GM18517 (cell line): ENCODE measurements around the gene ATF7IP2.
"Not testable (repeated sequence)": the region's sequence is repeated elsewhere in the genome, so short reads cannot be mapped to it uniquely, and the experiment has no call there.

Experiments
- ATAC-seq: cut with Tn5 transposase; IDR thresholded peaks from one replicate; pipeline ENCODE4 v1.9.1; 2021; ENCODE audit warnings: mild to moderate bottlenecking, moderate library complexity; ENCODE audit not compliant: unreplicated experiment

The ATF7IP2 gene, protein sequence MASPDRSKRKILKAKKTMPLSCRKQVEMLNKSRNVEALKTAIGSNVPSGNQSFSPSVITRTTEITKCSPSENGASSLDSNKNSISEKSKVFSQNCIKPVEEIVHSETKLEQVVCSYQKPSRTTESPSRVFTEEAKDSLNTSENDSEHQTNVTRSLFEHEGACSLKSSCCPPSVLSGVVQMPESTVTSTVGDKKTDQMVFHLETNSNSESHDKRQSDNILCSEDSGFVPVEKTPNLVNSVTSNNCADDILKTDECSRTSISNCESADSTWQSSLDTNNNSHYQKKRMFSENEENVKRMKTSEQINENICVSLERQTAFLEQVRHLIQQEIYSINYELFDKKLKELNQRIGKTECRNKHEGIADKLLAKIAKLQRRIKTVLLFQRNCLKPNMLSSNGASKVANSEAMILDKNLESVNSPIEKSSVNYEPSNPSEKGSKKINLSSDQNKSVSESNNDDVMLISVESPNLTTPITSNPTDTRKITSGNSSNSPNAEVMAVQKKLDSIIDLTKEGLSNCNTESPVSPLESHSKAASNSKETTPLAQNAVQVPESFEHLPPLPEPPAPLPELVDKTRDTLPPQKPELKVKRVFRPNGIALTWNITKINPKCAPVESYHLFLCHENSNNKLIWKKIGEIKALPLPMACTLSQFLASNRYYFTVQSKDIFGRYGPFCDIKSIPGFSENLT

DNA sequence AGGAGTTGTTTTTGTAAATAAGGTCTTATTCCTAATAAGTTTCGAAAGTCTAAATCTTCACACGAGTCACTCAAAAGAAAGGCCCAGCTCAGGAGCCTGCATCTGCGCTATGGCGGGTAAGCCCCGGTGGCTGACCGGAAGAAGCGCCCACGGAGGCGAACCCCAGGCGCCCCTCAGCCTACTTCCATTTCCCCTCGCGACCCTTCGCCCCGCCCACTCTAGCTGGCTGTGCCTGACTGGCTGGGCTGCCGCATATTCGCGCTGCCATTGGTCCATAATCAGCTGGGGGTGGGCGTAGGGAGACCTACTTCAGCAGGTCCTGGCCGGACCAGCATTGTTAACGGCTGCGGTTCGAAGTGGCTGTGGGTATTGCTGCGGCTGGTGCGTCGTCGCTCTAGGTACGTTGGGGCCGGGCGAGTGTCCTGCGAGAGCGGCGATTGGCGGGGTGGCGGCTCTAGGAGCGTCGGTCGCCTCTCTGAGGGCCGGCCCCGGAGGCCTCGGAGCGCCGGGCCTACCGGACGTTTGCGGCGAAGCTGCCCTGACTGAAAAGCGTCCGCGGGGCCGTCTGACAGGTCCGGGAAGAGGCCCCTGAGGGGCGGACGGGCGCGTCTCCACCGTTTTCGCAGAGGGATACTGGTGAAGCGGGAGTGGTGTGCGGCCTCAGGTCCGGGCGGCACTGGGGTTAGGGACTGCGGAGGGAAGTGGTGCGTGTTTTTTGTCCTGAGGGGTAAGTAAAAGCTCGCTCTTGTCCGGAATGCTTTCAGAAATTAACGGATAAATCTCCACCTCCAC, at the start of gene ATF7IP2:
Gene ATF7IP2, plus strand, starts transcription at position 337 of the 792 bp plus-strand sequence. CDS start 44,560 bp downstream, outside the sequence.
- ATAC-seq, result peak; percentile 81

GRCh38 chr16:10338426-10338825, 47.4 kb upstream of the ATF7IP2 start:
- ATAC-seq, result no peak

DNA sequence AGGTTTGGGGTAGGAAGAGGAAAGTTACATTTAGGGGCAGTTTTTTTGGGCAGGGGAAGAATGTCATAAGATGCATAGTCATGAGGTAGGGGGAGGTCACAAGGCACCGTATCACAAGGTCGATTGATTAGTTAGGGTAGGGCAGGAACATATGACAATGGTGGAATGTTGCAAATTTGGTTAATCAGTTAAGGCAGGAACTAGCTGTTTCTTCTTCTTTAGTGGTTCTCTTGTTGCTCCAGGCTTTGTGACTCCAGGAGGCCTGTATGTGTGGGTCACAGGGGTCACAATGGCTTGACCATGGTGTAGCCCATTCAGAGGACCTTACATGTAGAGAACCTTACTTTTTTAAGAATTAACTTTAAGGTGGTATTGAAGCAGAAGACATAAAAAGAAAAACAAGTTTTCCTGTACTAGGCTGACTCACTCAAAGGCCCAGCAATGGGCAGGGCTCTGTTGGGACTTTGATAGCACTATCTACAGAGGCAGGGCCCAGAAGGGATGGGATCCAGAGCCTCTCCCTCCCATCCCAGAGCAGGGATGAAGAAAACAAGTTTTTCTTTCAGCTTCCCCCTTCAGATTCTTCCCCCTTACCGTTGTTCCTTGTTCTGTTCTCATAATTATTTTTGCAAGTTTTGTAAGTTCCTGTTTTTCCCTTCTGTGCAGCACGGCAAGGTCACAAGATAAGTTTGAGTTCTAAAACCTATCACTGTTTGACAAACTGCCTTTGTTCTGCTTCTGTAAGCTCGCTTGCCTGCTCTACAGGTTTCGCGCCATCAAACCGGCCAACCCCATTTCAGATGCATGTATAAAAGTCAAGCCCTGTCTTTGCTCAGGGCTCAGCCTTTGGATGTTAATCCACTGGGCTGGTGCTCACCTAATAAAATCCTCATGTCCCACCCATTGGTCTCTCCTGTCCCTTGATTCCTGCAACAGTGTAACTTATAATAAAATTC, 45.8 kb upstream of the ATF7IP2 start:
- ATAC-seq, result no peak

GRCh38 chr16:10343124-10343760, 42.6 kb upstream of the ATF7IP2 start:
- ATAC-seq, result no peak

- ATAC-seq, result not testable (repeated sequence)
Measured at GRCh38 chr16:10344699-10345098, 41.2 kb upstream of the ATF7IP2 start.

GRCh38 chr16:10345629-10346028, 40.2 kb upstream of the ATF7IP2 start:
- ATAC-seq, result no peak

DNA sequence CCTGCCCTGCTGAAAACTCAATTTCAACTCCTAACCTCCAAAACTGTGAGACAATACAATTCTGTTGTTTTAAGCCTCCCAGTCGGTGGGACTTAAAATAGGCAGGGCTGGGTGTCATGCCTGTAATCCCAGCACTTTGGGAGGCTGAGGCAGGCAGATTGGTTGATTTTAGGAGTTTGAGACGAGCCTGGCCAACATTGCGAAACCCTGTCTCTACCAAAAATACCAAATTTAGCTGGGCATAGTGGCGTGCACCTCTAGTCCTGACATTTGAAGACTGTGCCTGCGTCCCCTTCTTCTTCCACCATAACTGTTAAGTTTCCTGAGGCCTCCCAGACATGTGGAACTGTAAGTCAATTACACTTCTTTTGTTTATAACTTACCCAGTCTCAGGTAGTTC, 36.0 kb upstream of the ATF7IP2 start:
- no peak for ATAC-seq

DNA sequence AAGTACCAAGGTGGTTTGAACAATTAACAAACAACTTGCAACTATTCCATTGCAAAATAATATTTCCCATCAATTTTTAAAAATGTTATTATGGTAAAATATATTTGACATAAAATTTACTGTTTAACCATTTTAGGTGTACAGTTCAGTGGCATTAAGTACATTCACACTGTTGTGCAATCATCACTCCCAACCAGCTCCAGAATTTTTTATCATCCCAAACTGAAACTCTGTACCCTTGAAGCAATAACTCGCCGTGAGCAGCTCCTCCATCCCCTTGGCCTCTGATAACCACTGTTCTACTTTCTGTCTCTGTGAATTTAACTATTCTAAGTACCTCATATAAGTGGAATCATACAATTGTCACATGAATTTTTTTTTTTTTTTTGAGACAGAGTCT, 33.6 kb upstream of the ATF7IP2 start:
- ATAC-seq, result no peak

- no peak for ATAC-seq
Measured at GRCh38 chr16:10355589-10355988, 30.3 kb upstream of the ATF7IP2 start.

- no peak for ATAC-seq
Measured at GRCh38 chr16:10356870-10357842, 28.7 kb upstream of the ATF7IP2 start.

- ATAC-seq, result not testable (repeated sequence)
Measured at GRCh38 chr16:10361747-10362076, 24.1 kb upstream of the ATF7IP2 start.

DNA sequence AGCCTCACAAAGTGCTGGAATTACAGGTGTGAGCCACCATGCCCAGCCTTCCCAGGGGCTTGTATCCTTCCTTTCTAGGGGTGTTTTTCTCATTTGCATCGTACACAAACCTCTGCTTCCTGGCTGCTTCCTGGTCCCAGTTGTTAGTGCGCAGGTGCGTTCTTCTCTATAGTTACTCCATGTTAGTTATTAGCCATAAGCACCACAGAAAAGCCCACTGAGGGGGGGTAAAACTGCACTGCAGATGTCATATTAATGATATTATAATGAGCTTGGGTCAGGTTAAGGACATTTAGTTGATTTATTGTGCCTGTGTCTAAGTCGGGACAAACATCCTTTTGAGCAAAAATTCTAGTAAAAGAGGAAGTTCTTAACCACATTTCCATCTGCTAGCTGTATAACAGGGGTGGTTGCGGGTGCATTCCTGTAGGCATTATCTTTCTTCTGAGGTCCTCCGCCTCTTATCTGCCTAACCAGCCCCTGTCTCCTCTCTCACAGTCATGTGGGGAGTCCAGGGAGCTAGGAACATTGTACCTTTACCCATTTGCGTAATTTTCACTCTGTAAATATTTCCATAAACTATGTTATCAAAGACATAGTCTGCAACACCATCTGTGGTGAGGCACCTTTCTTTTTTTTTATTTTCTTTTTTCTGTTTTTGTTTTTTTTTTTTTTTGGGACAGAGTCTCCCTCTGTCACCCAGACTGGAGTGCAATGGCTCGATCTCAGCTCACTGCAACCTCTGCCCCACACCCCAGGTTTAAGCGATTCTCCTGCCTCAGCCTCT, 23.6 kb upstream of the ATF7IP2 start:
- no peak for ATAC-seq

DNA sequence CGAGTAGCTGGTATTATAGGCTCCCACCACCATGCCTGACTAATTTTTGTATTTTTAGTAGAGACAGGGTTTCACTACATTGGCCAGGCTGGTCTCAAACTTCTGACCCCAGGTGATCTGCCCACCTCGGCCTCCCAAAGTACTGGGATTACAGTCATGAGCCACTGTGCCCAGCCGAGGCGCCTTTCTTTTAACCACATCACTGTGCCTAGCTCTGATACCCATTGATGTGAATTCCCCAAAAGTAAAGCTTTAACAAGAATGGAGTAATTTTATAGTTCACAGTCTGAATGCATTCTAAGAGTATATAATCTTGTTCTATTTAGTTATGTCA, 23.0 kb upstream of the ATF7IP2 start:
- ATAC-seq, result not testable (repeated sequence)

GRCh38 chr16:10366619-10367018, 19.2 kb upstream of the ATF7IP2 start:
- not testable (repeated sequence) for ATAC-seq

DNA sequence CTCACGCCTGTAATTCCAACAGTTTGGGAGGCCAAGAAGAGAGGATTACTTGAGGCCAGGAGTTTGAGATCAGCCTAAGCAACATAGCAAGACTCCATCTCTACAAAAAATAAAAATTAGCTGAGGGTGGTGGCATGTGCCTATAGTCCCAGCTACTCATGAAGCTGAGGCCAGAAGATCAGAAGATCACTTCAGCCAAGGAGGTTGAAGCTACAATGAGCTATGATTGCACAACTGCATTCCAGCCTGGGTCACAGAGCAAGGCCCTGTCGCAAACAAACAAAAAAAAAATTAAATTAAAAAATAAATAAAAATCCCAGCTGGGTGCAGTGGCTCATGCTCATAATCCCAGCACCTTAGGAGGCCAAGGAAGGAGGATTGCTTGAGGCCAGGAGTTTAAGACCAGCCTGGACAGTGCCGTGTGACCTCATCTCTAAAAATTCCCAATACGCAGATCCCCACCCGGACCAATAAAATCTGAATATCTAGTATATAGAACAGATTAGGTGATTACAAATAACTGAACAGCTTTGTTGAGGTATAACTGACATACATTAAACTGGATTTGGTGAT, 18.2 kb upstream of the ATF7IP2 start:
- no peak for ATAC-seq

DNA sequence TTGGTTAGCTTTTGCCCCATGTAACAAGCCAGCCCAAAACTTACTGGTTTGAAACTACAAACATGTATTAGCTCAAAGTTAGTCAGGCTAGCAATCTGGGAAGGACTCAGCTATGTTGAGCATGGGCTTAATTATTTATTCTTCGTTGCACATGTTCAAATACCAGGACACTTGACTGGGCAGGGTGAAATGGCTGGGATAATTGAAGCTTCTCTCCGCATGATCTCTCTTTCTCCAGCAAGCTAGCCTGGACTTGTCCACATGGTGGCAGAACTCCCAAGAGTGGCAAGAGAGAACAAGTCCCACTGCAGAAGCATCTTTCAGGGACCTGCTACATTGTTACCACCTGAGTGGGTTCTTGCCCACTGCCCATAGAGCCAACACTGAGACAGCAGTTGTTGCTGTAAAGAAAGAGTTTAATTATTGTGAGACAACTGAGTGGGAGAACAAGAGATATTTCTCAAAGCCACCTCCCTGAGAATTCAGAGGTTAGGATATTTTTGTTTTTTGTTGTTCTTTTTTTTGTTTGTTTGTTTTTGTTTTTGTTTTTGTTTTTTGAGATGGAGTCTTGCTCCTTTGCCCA, 16.8 kb upstream of the ATF7IP2 start:
- no peak for ATAC-seq

GRCh38 chr16:10370096-10370726, 15.7 kb upstream of the ATF7IP2 start:
- ATAC-seq, result peak; percentile 70
